Sigmoid colon (tissue), 7 donors: Measurements from ENCODE around the gene GSTO1. TPM values are rescaled to one million over a fixed set of nuclear protein-coding genes. Genes with fewer than 3 reads are reported as not detected.

Experiments used
- DNase-seq: peaks from one replicate; pipeline ENCODE4 v3.0.0-alpha.2; 2019
- H3K27ac ChIP-seq, 4 donors: fragments of 200-600 bp; sonication (generic); one replicate each; pipeline ENCODE4 v1.5.1; 2016 to 2019; ENCODE audit warnings: mild to moderate bottlenecking in 1 of 4
- H3K27me3 ChIP-seq, 3 donors: fragments of 200-600 bp; sonication (generic); one replicate each; pipeline ENCODE4 v1.5.1; 2019; ENCODE audit warnings: mild to moderate bottlenecking in 1 of 3
- H3K36me3 ChIP-seq, 4 donors: fragments of 200-600 bp; sonication (generic); one replicate each; pipeline ENCODE4 v1.5.1; 2016 to 2019
- H3K4me1 ChIP-seq, 4 donors: fragments of 200-600 bp; sonication (generic); one replicate each; pipeline ENCODE4 v1.5.1; 2017 to 2019
- H3K4me3 ChIP-seq, 4 donors: fragments of 200-600 bp; sonication (generic); one replicate each; pipeline ENCODE4 v1.5.1; 2017 to 2019; ENCODE audit warnings: mild to moderate bottlenecking in 2 of 4, moderate library complexity in 1 of 4
- H3K9me3 ChIP-seq, 4 donors: fragments of 200-600 bp in 3 of 4; sonication (generic) in 3 of 4; one replicate each; pipeline versions ENCODE4 v1.5.1 to v1.6.1; 2013 to 2019
- EP300 ChIP-seq, 4 donors: sonication (generic); formaldehyde crosslinking; IDR thresholded peaks; one replicate each; pipeline ENCODE4 v1.6.1; 2017; ENCODE audit warnings: antibody characterized with exemption in 4 of 4
- POLR2A ChIP-seq, 2 donors: fragments of 450-650 bp; IDR thresholded peaks; one replicate each; pipeline ENCODE4 v1.6.1; 2016; ENCODE audit warnings: antibody characterized with exemption in 2 of 2, mild to moderate bottlenecking in 2 of 2, moderate library complexity in 2 of 2
- POLR2AphosphoS5 ChIP-seq, 4 donors: sonication (generic); formaldehyde crosslinking; IDR thresholded peaks; one replicate each; pipeline ENCODE4 v1.6.1; 2017; ENCODE audit warnings: antibody characterized with exemption in 4 of 4
- WGBS, 2 donors: extraction: QIAGEN DNeasy Blood & Tissue Kit; methylation state at CpG; one replicate each; pipeline ENCODE4 v1.1.7; 2013; 5-methylcytosine and 5-hydroxymethylcytosine counted together
- intact Hi-C: fragments of 100-400 bp; cut with DNase I; formaldehyde crosslinking; loops from one replicate; pipeline ENCODE4 v1.15.1; 2023
- polyA plus RNA-seq, 3 donors: library from polyadenylated mRNA; stranded (reverse); fragments of 200-250 nt; gene quantifications; one replicate each; pipeline ENCODE4 v1.2.3, GENCODE V29; 2013
- total RNA-seq, 4 donors: library from RNA; depleted of rRNA; stranded (reverse); fragments of >200 nt; gene quantifications; one replicate each; pipeline ENCODE4 v1.1.0, GENCODE V29; 2016
- TF ChIP-seq, protein P1 (sequence below), 4 experiments: fragments of 450-650 bp in 3 of 4; fragments of 200-600 bp in 1 of 4; IDR thresholded peaks; one replicate each; pipeline ENCODE4 v1.5.1; 2016 to 2019; ENCODE audit warnings: antibody characterized with exemption in 4 of 4, mild to moderate bottlenecking in 3 of 4, moderate library complexity in 2 of 4
- donor health status: healthy with polysubstance abuse.
- donor health status: Bipolar disorder and iron deficiency.
- donor health status: healthy.

GSTO1 gene
- total and polyA plus RNA-seq, 7 donors, result 77.5 to 189 (median 141) TPM

DNA sequence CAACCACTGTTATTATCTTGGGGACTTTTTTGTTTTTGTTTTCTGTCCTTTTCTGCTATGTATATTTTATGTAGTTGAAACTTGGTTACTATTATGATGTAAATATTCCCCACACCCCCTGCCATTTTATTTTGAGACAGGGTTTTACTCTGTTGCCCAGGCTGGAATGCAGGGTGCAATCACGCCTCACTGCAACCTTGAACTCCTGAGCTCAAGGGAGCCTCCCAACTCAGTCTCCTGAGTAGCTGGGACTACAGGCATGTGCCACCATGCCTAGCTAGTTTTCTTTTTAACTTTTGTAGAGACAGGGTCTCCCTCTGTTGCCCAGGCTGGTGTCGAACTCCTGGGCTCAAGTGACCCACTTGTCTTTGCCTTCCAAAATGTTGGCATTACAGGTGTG, 32.2 kb downstream of the GSTO1 start:
- Histone ChIP-seq H3K4me3 (no peak overlapping the region), H3K9me3 (no peaks in the 10 kb centered on the region), H3K27ac (no peak overlapping the region), H3K4me1 (peaks cover 0 to 7% (median 2%) of the 10 kb centered on the region in 4 donors), H3K36me3 (no peaks in the 10 kb centered on the region), H3K27me3 (no peaks in the 10 kb centered on the region)
- 84 to 87% methylated on average over 2 of the region's 2 CpGs for WGBS, 2 donors
- TF ChIP-seq, protein P1, sequence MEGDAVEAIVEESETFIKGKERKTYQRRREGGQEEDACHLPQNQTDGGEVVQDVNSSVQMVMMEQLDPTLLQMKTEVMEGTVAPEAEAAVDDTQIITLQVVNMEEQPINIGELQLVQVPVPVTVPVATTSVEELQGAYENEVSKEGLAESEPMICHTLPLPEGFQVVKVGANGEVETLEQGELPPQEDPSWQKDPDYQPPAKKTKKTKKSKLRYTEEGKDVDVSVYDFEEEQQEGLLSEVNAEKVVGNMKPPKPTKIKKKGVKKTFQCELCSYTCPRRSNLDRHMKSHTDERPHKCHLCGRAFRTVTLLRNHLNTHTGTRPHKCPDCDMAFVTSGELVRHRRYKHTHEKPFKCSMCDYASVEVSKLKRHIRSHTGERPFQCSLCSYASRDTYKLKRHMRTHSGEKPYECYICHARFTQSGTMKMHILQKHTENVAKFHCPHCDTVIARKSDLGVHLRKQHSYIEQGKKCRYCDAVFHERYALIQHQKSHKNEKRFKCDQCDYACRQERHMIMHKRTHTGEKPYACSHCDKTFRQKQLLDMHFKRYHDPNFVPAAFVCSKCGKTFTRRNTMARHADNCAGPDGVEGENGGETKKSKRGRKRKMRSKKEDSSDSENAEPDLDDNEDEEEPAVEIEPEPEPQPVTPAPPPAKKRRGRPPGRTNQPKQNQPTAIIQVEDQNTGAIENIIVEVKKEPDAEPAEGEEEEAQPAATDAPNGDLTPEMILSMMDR (IDR thresholded peaks at IDR 0.05), result no peak
- TF ChIP-seq POLR2AphosphoS5 (IDR thresholded peaks at IDR 0.05) (no peak), EP300 (IDR thresholded peaks at IDR 0.05) (no peak)
- intact Hi-C loops, result no loop called here
- no peak for DNase-seq

DNA sequence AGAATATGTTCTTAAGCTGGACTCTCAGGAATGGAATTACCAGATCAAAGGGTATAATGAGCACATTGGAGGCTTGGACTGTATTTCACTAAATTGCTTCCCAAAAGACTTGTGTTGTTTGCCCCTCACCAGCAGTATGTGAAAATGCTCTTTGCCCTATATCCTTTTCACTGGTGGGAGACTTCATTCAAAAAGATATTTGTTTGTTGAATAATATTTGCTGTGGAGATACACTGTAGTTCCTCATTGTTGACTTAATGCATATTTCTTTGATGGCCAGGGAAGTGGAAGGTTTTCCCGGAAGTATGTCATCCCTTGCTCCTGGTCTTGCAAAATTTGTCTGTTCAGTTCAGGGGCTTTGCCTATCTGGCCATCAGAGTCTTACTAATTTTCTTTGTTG, 33.7 kb downstream of the GSTO1 start:
- TF ChIP-seq POLR2AphosphoS5 (IDR thresholded peaks at IDR 0.05) (no peak), POLR2A (IDR thresholded peaks at IDR 0.05) (no peak), EP300 (IDR thresholded peaks at IDR 0.05) (no peak)
- TF ChIP-seq, protein P1 (IDR thresholded peaks at IDR 0.05), result no peak
- no peaks in the 10 kb centered on the region for H3K36me3 ChIP-seq
- intact Hi-C loops, result no loop called here
- no peak for DNase-seq
- WGBS, 2 donors, result 18 to 52% methylated on average over 1 of the region's 1 CpG
- H3K9me3 ChIP-seq, result no peaks in the 10 kb centered on the region
- H3K4me1 ChIP-seq, result peaks cover 0 to 7% (median 2%) of the 10 kb centered on the region in 4 donors
- H3K27ac ChIP-seq, result no peak overlapping the region
- H3K4me3 ChIP-seq, result no peak overlapping the region
- H3K27me3 ChIP-seq, result no peaks in the 10 kb centered on the region

DNA sequence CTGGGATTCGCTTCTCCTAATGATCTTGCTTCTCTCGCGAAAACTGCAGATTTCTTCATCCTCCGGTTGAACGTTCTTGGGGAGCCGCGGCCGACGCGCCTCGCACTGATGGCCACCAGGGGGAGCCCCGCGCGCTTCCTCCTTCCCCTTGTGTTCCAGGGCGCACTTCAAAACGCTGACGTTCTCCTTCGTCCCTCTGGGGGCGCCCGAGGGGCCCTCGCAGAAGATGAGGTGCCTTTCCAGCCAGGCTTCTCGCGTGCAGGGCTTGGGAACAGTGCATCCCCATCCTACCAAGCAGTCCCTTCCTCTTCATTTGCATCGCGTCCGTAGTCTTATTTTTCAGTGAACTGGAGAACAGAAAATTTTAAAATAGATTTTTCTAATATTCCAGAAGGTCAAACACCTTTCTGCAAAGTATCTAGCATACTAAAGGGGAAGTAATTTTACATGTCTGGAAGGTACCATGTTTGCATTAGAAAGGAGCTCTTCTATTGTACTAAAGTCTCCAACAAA, 36.8 kb downstream of the GSTO1 start:
- DNase-seq, result peak; percentile 95
- WGBS, 2 donors, result 2 to 8% methylated on average over 26 of the region's 26 CpGs
- H3K4me3 ChIP-seq, result no peak overlapping the region
- H3K9me3 ChIP-seq, result no peaks in the 10 kb centered on the region
- H3K27me3 ChIP-seq, result no peaks in the 10 kb centered on the region
- no peak for TF ChIP-seq POLR2A (IDR thresholded peaks at IDR 0.05)
- peak in 1 of 4 donors; percentile 37 for TF ChIP-seq POLR2AphosphoS5 (IDR thresholded peaks at IDR 0.05)
- TF ChIP-seq, protein P1 (IDR thresholded peaks at IDR 0.05), result peak; percentile 98 to 99 (median 98)
- intact Hi-C loops, result loop anchor here (1.0 kb wide), 1 partner anchor 59 kb away; no protein-coding TSS in a partner anchor
- no peak overlapping the region for H3K27ac ChIP-seq
- no peaks in the 10 kb centered on the region for H3K36me3 ChIP-seq
- peaks cover 0 to 7% (median 2%) of the 10 kb centered on the region in 4 donors for H3K4me1 ChIP-seq

DNA sequence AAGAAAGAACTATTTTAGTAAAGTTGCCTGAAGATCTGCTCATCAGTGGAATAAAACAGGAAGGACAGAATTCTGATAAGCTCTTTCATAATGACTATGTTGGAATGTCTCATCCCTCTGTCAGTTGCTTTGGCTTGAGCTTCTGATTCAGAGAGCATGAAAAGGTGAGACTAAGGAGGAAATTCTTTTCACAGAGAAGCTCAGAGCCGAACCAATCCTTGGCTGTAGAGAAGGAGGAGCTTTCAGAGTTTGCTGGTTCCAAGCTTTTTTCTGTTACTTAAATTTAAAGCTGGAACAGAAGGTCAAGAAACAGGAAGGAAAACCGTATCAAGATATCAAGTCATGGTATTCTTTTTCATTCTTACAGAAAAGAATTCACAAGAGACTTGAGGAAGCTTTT, 38.3 kb downstream of the GSTO1 start:
- WGBS, 2 donors, result 69 to 80% methylated on average over 2 of the region's 2 CpGs

More for the DNA sequence above, 38.3 kb downstream of the GSTO1 start:
- Histone ChIP-seq H3K4me1 (peaks cover 0 to 7% (median 2%) of the 10 kb centered on the region in 4 donors), H3K4me3 (no peak overlapping the region), H3K9me3 (no peaks in the 10 kb centered on the region), H3K36me3 (no peaks in the 10 kb centered on the region), H3K27me3 (no peaks in the 10 kb centered on the region), H3K27ac (no peak overlapping the region)
- TF ChIP-seq EP300 (IDR thresholded peaks at IDR 0.05) (no peak), POLR2A (IDR thresholded peaks at IDR 0.05) (no peak), POLR2AphosphoS5 (IDR thresholded peaks at IDR 0.05) (no peak)
- TF ChIP-seq, protein P1 (IDR thresholded peaks at IDR 0.05), result no peak
- intact Hi-C loops, result no loop called here
- DNase-seq, result no peak
